Activated T-helper 17 cell treated with anti-CD3 and anti-CD28 coated beads, Interleukin-2, amount 50 U/mL, for 72 hours (primary cell): Measurements from ENCODE around the gene GALNT16. TPM values are rescaled to one million over a fixed set of nuclear protein-coding genes. Genes with fewer than 3 reads are reported as not detected.

Experiments used
- ATAC-seq: fragments of 150-1000 bp; cut with Tn5 transposase; replicated peaks from 2 replicates; pipeline ENCODE4 v1.10.0; 2021; ENCODE audit warnings: mild to moderate bottlenecking, moderate library complexity
- H3K27ac Mint-ChIP-seq: one replicate; pipeline ENCODE4 v1.8.0; 2022; ENCODE audit warnings: mixed read lengths
- H3K27me3 Mint-ChIP-seq: one replicate; pipeline ENCODE4 v1.8.0; 2022; ENCODE audit warnings: mixed read lengths
- H3K36me3 Mint-ChIP-seq: one replicate; pipeline ENCODE4 v1.8.0; 2022; ENCODE audit warnings: low read depth, mild to moderate bottlenecking, mixed read lengths
- H3K4me1 Mint-ChIP-seq: one replicate; pipeline ENCODE4 v1.8.0; 2022; ENCODE audit warnings: mixed read lengths
- H3K4me3 Mint-ChIP-seq: one replicate; pipeline ENCODE4 v1.8.0; 2022; ENCODE audit warnings: mild to moderate bottlenecking, mixed read lengths
- H3K9me3 Mint-ChIP-seq: one replicate; pipeline ENCODE4 v1.8.0; 2022; ENCODE audit warnings: mixed read lengths
- total RNA-seq, 2 donors: library from RNA; stranded (reverse); gene quantifications; one replicate each; pipeline ENCODE4 v1.2.3, GENCODE V29; 2022

GALNT16 gene
- total RNA-seq, 2 donors from 2014 or later, result 0.06 to 0.66 TPM

DNA sequence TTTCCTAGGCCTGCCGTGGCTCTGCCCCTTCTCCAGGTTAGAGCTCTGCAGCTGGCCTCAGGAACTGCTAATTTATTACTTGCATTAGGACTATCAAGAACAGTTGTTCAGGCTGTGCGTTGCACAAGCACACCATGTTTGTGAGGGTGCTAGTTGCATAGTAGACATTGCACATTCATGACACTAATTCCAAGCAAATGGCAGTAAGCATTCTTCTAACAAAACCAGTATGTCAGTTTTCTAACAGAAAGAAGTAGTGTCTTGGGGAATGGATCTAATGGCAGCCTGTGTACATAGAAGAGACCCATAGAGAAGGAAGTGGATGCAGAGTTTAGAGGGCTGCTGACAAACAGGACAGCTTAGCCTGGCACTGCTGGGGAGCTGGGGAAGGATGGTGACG lies 84.2 kb downstream of the GALNT16 start:
- Mint-ChIP-seq H3K27ac (no peak overlapping the region), H3K27me3 (peaks cover 13% of the 10 kb centered on the region), H3K4me1 (no peaks in the 10 kb centered on the region), H3K36me3 (no peaks in the 10 kb centered on the region), H3K9me3 (no peaks in the 10 kb centered on the region), H3K4me3 (no peak overlapping the region)
- ATAC-seq, result no peak

DNA sequence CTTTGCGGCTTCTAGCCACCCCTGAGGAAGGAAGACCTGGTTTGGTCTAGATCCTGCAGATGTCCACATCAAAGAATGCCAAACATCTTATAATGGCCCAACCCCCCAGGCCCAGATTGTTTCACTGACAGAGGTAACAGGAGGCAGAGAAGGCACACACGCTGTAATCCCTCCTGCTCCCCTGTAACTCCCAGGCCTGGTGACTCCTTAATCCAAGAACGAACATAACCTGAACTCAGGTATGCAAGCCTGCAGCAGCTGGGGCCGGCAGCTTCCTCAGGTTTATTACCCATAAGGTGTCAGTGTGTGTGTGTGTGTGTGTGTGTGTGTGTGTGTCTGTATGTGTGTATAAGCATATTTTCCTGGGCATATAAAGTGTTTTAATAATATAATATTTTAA lies 85.4 kb downstream of the GALNT16 start:
- H3K27ac Mint-ChIP-seq, result no peak overlapping the region
- H3K4me1 Mint-ChIP-seq, result no peaks in the 10 kb centered on the region
- H3K9me3 Mint-ChIP-seq, result no peaks in the 10 kb centered on the region
- ATAC-seq, result no peak
- no peak overlapping the region for H3K4me3 Mint-ChIP-seq
- H3K27me3 Mint-ChIP-seq, result peaks cover 9% of the 10 kb centered on the region
- no peaks in the 10 kb centered on the region for H3K36me3 Mint-ChIP-seq

DNA sequence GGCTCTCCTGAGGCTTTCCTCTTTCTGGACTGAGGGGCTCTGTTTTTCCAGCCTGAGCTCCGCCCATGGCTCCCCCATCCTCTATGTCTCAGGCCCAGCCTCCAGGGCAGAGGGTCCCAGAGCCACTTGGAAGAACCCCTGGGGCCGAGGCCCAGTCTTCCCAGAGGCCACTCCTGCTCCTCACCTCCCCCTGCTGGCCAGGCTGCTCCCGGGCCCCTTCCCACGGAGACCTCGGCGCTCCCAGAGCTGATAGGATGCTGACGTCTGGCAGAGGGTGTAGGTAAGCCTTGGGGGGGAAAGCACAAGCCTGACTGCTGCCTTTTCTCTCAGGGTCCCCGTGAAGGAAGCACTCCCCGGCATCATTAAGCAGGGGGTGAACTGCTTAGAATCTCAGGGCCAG lies 86.8 kb downstream of the GALNT16 start:
- peaks cover 3% of the 10 kb centered on the region for H3K27me3 Mint-ChIP-seq
- no peaks in the 10 kb centered on the region for H3K9me3 Mint-ChIP-seq
- no peak overlapping the region for H3K4me3 Mint-ChIP-seq

DNA sequence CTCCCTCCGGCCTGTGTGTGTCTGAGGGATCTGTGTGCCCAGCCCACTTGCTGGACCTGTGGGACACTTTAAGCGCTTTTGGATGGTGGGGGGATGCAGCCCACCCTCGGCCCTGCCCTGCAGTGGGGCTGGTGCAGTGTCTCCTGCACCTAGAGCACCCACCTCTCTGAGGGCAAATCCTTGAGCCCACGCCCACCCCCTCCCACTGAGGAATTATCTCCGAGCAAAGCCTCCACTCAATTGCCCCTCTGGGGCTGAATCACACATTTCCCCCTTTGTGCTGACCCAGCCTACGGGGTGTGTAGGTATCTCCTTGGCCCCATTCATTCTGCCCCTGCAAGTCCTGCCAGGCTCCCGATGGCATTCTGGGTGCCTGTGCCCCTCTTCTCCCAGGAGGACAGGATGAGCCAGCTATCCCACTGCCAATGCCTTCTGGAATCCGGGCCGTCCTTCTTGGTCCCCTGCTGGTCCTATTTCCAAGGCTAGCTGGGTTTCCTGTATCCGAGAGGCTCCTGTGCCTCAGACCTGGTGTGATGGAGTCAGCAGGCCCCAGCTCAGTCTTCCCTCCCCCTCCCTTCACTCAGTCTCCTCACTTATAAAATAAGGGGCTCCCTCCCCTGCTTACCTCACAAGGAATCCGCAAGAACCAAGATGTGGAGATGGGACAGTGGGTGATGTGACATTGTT lies 89.3 kb downstream of the GALNT16 start:
- ATAC-seq, result no peak
- Mint-ChIP-seq H3K27me3 (peaks cover 3% of the 10 kb centered on the region), H3K36me3 (no peaks in the 10 kb centered on the region)

More for the DNA sequence above, 86.8 kb downstream of the GALNT16 start:
- Mint-ChIP-seq H3K4me1 (no peaks in the 10 kb centered on the region), H3K27ac (no peak overlapping the region), H3K36me3 (no peaks in the 10 kb centered on the region)
- ATAC-seq, result no peak

DNA sequence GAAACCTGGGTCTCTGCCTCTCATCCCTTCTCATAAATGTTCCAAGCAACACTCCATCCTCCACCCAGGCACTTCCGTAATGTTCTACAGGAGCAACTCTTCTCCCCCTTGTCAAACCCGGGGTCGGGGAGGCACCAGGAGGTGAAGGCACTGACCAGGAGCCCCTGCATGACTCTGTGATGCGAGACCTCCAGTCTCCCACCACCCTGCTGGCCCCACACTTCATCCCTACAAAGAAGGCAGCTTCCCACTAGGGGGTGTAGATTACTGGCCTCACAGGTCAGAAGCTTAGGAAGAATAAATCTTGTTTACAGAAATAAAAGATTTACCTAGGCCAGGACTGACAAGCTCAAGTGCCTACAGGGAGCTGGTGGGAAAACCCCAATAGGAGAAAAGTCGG lies 90.9 kb downstream of the GALNT16 start:
- no peak overlapping the region for H3K27ac Mint-ChIP-seq
- no peak overlapping the region for H3K4me3 Mint-ChIP-seq
- no peak for ATAC-seq
- no peaks in the 10 kb centered on the region for H3K9me3 Mint-ChIP-seq
- no peaks in the 10 kb centered on the region for H3K36me3 Mint-ChIP-seq
- H3K27me3 Mint-ChIP-seq, result no peaks in the 10 kb centered on the region
- peaks cover 16% of the 10 kb centered on the region for H3K4me1 Mint-ChIP-seq

More for the DNA sequence above, 89.3 kb downstream of the GALNT16 start:
- Mint-ChIP-seq H3K4me3 (no peak overlapping the region), H3K27ac (no peak overlapping the region), H3K4me1 (peaks cover 6% of the 10 kb centered on the region), H3K9me3 (no peaks in the 10 kb centered on the region)

DNA sequence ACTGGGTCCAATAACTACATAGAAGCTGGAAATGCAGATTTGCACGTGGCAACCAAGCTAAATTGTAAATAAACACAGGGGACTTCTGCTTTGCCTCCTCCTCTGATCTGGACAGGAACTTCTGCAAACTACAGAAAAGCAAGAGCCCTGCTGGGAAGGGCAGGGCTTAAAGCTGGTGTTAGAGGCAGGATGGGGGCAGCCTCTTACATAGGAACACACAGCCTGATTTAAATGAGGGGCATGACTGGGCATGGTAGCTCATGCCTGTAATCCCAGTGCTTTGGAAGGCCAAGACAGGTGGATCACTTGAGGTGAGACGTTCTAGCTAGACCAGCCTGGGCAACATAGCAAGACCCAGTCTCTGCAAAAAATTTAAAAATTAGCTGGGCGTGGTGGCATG lies 91.4 kb downstream of the GALNT16 start:
- Mint-ChIP-seq H3K4me1 (peaks cover 16% of the 10 kb centered on the region), H3K36me3 (no peaks in the 10 kb centered on the region), H3K9me3 (no peaks in the 10 kb centered on the region), H3K4me3 (no peak overlapping the region), H3K27me3 (no peaks in the 10 kb centered on the region), H3K27ac (no peak overlapping the region)
- no peak for ATAC-seq

DNA sequence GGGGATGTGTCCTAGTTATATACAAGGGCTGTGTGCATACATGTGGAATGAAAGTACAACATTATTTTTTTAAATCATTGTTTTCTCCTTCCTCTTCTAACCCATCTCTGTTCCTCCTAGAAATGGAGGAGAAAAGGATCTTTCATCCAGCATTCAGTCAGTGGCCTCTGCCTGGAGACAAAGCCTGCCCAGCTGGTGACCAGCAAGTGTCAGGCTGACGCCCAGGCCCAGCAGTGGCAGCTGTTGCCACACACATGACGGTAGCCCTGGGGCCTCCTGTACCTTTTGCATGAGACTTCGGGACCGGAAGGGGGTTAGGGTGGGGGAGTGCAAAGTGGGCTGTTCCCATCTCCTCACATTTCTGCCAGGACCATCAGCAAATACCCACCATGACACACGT lies 92.0 kb downstream of the GALNT16 start:
- Mint-ChIP-seq H3K27ac (no peak overlapping the region), H3K9me3 (no peaks in the 10 kb centered on the region), H3K27me3 (no peaks in the 10 kb centered on the region), H3K4me1 (peaks cover 16% of the 10 kb centered on the region), H3K36me3 (no peaks in the 10 kb centered on the region), H3K4me3 (no peak overlapping the region)
- no peak for ATAC-seq

DNA sequence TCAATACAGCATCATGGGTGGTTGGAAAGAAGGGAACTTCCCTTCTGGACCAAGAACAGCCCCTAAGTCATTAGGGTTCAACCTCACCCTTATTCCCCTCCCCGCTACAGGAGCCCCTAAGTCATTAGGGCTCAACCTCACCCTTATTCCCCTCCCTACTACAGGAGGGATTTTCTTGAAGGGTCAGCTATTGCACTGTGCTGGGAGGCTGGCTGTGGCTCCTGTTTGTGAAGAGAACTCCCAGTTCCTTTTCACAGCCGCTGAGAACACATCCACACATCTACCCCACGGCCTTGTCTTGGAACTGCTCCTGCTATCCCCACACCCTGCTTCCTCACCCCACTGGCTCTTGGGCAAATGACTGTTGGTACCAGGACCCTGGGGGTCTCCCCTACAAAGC lies 93.2 kb downstream of the GALNT16 start:
- no peak overlapping the region for H3K4me3 Mint-ChIP-seq
- H3K27me3 Mint-ChIP-seq, result no peaks in the 10 kb centered on the region
- ATAC-seq, result no peak
- H3K4me1 Mint-ChIP-seq, result peaks cover 16% of the 10 kb centered on the region
- no peaks in the 10 kb centered on the region for H3K36me3 Mint-ChIP-seq
- H3K27ac Mint-ChIP-seq, result peak overlapping the region; percentile 93
- H3K9me3 Mint-ChIP-seq, result no peaks in the 10 kb centered on the region

DNA sequence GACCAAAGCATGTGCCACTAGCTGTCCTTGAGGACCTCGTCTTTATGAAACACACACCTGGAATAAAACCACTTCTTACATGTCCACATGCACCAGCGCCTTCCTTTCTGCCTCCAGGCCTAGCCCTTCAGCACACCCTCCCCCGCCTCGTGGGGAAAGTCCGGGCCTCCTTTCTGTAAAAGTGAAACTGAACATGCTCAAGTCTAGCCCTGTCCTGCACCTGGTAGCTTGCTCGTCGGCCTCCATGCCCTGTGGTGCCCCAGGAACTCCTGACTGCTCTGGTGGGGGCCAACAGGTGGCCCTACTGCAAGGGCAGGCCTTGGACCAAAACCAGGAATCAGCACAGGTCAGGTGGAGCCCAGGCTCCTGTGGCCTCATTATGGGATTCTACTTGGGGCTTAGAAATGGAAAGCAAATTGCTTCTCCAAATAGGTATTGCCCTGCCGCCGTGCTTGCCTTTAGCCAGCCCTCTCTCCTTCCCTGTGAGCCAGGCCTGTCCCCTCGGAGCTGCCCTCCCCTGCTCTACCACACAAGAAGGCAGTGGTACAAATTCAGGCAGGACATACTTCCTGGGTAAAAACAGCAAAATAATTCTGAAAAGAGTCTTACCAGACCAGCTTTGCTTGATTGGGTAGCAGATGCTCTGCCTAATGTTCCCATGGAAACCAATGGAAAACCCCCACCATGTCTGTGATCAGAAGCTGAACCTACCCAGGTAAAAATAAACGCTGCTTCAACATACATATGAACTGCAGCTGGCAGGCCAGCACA lies 94.6 kb downstream of the GALNT16 start:
- Mint-ChIP-seq H3K4me1 (peaks cover 25% of the 10 kb centered on the region), H3K27me3 (no peaks in the 10 kb centered on the region), H3K4me3 (peak overlapping the region; percentile 82), H3K9me3 (no peaks in the 10 kb centered on the region), H3K27ac (peak overlapping the region; percentile 93), H3K36me3 (no peaks in the 10 kb centered on the region)
- ATAC-seq, result peak; percentile 70

DNA sequence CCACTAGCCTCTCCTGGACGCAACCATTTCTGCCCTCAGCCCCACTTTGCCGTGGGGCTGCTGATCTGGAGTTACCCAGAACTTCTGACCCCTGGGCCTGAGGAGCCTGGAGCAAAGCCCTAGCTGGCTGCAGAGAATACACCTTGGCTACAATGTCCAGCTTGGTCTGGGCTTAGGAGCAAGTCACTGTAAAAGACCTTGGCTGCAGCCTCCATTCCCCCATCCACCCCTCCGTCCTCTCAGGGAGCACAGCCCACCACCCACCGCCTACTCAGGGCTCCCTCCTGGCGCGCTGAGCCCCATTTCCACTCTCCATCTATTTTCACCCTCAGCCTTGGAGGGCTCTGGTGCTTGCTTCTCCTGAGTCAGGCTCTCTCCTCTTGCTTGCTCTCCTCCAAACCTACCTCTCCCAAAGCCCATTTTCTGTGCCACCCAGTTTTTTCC lies 95.2 kb downstream of the GALNT16 start:
- Mint-ChIP-seq H3K27me3 (no peaks in the 10 kb centered on the region), H3K9me3 (no peaks in the 10 kb centered on the region), H3K27ac (peak overlapping the region; percentile 93), H3K4me1 (peaks cover 25% of the 10 kb centered on the region), H3K4me3 (peak overlapping the region; percentile 82), H3K36me3 (no peaks in the 10 kb centered on the region)
- no peak for ATAC-seq

DNA sequence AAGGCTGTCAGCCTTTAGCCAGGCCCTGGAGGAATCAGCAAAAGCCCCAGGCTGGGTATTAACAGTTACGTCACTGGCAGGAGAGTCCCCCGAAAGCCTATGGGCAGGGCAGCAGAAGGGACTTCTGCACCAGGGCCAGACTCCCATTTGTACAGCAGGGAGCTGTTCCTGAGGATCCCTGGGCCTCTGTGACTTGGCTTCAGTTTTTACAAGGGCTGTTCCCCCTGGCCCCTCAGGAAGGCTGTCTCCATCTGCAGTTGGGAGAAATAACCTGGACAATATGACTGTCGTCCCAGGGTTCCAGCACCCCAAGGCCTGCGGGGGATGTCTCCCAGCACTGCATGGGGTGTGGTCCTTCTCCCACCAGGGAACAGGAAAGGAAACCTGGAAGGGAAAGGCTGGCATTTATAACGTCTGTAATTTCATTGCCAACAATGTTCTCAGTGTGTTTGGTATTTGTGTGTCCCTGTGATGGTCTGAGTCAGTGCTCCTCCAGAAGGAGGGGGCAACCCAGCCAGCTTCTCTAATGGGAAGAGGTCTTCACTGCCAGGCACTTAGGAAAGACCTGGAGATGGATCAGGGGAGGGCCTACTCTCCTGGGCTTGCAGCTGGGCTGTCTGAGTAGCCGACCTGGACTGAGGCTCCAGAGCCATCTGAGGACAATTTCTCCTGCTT lies 95.8 kb downstream of the GALNT16 start:
- H3K27ac Mint-ChIP-seq, result peak overlapping the region; percentile 93
- ATAC-seq, result no peak
- H3K4me3 Mint-ChIP-seq, result peak overlapping the region; percentile 82

DNA sequence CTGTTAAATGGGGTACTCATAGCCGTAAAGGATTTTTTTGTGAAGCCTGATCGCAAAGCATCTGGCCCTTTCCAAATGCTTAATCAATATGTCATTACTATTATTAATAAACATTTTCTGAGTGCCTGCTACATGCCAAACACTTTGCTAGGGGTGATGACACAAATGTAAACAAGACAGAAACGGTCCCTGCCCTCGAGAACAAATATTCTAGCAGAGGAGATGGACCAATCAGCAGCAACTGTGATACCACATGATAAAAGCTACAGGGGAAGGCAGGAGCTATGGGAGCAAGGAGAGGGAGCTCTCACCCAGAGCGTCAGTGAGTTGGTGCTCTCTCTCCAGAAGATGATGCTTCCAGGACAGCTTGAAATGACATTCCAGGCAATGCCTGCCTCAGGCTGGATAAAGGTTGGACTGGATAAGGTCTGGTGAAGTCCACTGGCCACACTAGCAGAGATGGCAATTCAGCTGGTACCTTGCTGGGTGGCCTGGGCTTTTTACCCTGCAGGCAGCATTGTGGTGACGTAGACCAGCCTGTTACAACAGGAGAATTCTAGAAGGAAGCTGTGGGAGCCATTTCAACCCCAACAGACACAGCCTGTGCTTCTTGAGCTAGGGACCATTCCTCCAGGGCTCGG lies 97.1 kb downstream of the GALNT16 start:
- no peak overlapping the region for H3K27ac Mint-ChIP-seq
- H3K9me3 Mint-ChIP-seq, result no peaks in the 10 kb centered on the region
- no peak for ATAC-seq
- no peak overlapping the region for H3K4me3 Mint-ChIP-seq
- peaks cover 25% of the 10 kb centered on the region for H3K4me1 Mint-ChIP-seq
- H3K36me3 Mint-ChIP-seq, result no peaks in the 10 kb centered on the region
- no peaks in the 10 kb centered on the region for H3K27me3 Mint-ChIP-seq

More for the DNA sequence above, 95.8 kb downstream of the GALNT16 start:
- Mint-ChIP-seq H3K4me1 (peaks cover 25% of the 10 kb centered on the region), H3K36me3 (no peaks in the 10 kb centered on the region), H3K27me3 (no peaks in the 10 kb centered on the region), H3K9me3 (no peaks in the 10 kb centered on the region)

DNA sequence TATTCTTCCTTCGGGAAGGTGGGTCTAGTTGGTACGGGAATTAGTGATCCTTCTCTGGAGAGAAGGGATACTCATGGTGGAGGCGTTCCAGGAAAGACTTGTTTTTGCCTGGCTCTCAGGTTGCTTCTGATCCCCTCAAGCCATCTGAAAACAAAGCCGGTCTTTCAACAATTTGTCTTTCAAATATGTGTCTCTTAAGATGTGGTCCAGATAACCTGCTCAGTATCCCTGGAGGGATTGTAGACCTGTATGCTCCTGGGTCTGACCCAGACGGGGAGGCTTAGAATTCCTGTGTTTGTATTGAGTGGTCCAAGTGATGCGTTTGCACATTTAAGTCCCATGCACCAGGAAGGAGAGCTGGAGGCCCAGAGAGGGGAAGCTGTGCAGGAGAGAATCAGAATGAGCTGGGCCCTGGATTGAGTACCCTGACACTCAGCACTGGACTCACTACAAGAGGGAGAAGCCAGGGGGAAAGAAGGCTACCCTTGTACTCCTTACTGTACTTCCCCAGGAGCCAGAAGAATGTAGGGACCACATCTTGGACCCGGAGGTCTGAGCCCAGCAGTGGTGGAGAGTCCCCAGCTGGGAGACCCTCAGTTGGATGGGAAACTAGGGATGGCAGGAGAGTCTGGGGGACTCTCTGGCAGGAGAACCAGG lies 97.7 kb downstream of the GALNT16 start:
- Mint-ChIP-seq H3K36me3 (no peaks in the 10 kb centered on the region), H3K4me1 (peaks cover 25% of the 10 kb centered on the region), H3K27me3 (no peaks in the 10 kb centered on the region), H3K4me3 (peak overlapping the region; percentile 41), H3K9me3 (no peaks in the 10 kb centered on the region), H3K27ac (peak overlapping the region; percentile 42)
- no peak for ATAC-seq
